ENCODE results near the gene ATAD1. TPM values are rescaled to one million over a fixed set of nuclear protein-coding genes. Genes with fewer than 3 reads are reported as not detected.

The ATAD1 gene
- polyA plus RNA-seq, 3 donors = 6.3 to 13.2 (median 10.2) TPM

DNA sequence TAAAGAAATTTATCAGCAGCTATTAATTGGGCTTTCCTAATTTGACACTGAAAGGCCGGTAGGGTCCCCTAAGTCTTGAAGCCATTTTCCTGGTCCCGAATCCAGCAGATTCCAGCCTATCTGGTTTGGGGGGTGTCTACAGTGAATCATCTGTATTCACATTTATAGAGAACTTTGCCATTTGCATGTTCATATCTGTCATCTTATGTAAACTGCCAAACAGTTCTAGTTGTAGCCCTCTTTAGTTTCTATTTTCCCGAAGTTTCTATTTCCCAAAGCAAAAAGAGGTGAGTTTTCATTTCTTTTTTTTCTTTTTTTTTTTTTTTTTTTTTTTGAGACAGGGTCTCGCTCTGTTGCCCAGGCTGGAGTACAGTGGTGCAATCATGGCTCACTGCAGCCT lies 110.8 kb downstream of the ATAD1 start:
- no peaks in the 10 kb centered on the region for H3K36me3 ChIP-seq (replicated peaks in 1 of 2; ENCODE audit: control insufficient read depth in 1 of 2, insufficient read depth in 2 of 2, low read length in 2 of 2)
- H4K20me1 ChIP-seq (ENCODE audit: insufficient read depth, low read length) = no peaks in the 10 kb centered on the region
- no peak overlapping the region for H3K4me3 Mint-ChIP-seq
- H3K4me1 Mint-ChIP-seq = no peaks in the 10 kb centered on the region
- TF ChIP-seq, protein P1, sequence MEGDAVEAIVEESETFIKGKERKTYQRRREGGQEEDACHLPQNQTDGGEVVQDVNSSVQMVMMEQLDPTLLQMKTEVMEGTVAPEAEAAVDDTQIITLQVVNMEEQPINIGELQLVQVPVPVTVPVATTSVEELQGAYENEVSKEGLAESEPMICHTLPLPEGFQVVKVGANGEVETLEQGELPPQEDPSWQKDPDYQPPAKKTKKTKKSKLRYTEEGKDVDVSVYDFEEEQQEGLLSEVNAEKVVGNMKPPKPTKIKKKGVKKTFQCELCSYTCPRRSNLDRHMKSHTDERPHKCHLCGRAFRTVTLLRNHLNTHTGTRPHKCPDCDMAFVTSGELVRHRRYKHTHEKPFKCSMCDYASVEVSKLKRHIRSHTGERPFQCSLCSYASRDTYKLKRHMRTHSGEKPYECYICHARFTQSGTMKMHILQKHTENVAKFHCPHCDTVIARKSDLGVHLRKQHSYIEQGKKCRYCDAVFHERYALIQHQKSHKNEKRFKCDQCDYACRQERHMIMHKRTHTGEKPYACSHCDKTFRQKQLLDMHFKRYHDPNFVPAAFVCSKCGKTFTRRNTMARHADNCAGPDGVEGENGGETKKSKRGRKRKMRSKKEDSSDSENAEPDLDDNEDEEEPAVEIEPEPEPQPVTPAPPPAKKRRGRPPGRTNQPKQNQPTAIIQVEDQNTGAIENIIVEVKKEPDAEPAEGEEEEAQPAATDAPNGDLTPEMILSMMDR (IDR thresholded peaks at IDR 0.05) = no peak
- no peak overlapping the region for H3K27ac ChIP-seq (ENCODE audit: low read depth in 1 of 2, low read length in 2 of 2)
- H3K27ac Mint-ChIP-seq = peak overlapping the region in 1 of 7 donors; percentile 80
- intact Hi-C loops (cut with micrococcal nuclease) = no loop called here
- no peak overlapping the region for H2AFZ ChIP-seq (ENCODE audit: insufficient read depth, low read depth, low read length, poor library complexity, severe bottlenecking)
- H3K4me1 ChIP-seq (ENCODE audit: control insufficient read depth in 1 of 2, insufficient read depth in 2 of 2, low read length in 2 of 2) = no peaks in the 10 kb centered on the region
- no peaks in the 10 kb centered on the region for H3K36me3 Mint-ChIP-seq
- no CpG with 5 or more reads among the region's 4 CpGs for WGBS (ENCODE audit: insufficient coverage)
- no peak overlapping the region for H3K4me3 ChIP-seq (replicated peaks in 1 of 3; ENCODE audit: low read depth in 2 of 3, low read length in 3 of 3)
- H3K79me2 ChIP-seq (ENCODE audit: insufficient read depth, low read length) = no peaks in the 10 kb centered on the region
- no peaks in the 10 kb centered on the region for H3K9me3 ChIP-seq (replicated peaks in 1 of 2; ENCODE audit: control insufficient read depth in 1 of 2, insufficient read depth in 1 of 2, low read length in 2 of 2)
- H3K27me3 Mint-ChIP-seq (ENCODE audit: low read depth in 3 of 3) = peaks cover 0 to 3% (median 2%) of the 10 kb centered on the region in 3 donors
- DNase-seq = no peak
- H3K4me2 ChIP-seq (replicated peaks; ENCODE audit: extremely low read depth, low read length, poor library complexity, severe bottlenecking) = no peak overlapping the region
- no peaks in the 10 kb centered on the region for H3K9me3 Mint-ChIP-seq
- no peak overlapping the region for H3K9ac ChIP-seq (ENCODE audit: insufficient read depth, low read length, poor library complexity, severe bottlenecking)
- H3K27me3 ChIP-seq (ENCODE audit: control insufficient read depth in 2 of 2, insufficient read depth in 2 of 2, low read length in 2 of 2) = no peaks in the 10 kb centered on the region

DNA sequence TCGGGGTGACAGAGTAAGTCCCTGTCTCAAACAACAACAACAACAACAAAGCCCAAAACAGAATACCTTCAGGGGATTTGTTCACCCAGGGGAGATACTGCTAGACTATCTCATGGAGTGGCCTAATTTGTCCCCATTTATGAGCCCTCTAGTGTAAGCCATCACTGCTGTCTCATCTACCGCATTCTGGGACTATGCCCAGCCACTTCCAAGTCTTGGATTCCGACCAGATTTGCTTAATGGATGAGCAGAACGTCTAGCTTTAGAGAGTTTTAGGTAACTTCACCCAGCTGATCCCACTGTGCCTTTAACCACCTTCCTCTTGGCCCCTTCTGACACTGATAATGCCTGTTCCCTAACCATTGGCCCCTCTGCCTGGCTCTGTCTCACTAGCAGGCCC lies 111.3 kb downstream of the ATAD1 start:
- Mint-ChIP-seq H3K4me1 (no peaks in the 10 kb centered on the region), H3K36me3 (no peaks in the 10 kb centered on the region), H3K9me3 (no peaks in the 10 kb centered on the region), H3K27ac (peak overlapping the region in 1 of 7 donors; percentile 37), H3K4me3 (no peak overlapping the region), H3K27me3 (ENCODE audit: low read depth in 3 of 3) (peaks cover 0 to 3% (median 2%) of the 10 kb centered on the region in 3 donors)
- Histone ChIP-seq H3K4me3 (replicated peaks in 1 of 3; ENCODE audit: low read depth in 2 of 3, low read length in 3 of 3) (no peak overlapping the region), H3K9ac (ENCODE audit: insufficient read depth, low read length, poor library complexity, severe bottlenecking) (no peak overlapping the region), H2AFZ (ENCODE audit: insufficient read depth, low read depth, low read length, poor library complexity, severe bottlenecking) (no peak overlapping the region), H4K20me1 (ENCODE audit: insufficient read depth, low read length) (no peaks in the 10 kb centered on the region), H3K36me3 (replicated peaks in 1 of 2; ENCODE audit: control insufficient read depth in 1 of 2, insufficient read depth in 2 of 2, low read length in 2 of 2) (no peaks in the 10 kb centered on the region), H3K79me2 (ENCODE audit: insufficient read depth, low read length) (no peaks in the 10 kb centered on the region), H3K4me1 (ENCODE audit: control insufficient read depth in 1 of 2, insufficient read depth in 2 of 2, low read length in 2 of 2) (no peaks in the 10 kb centered on the region), H3K27ac (ENCODE audit: low read depth in 1 of 2, low read length in 2 of 2) (no peak overlapping the region), H3K27me3 (ENCODE audit: control insufficient read depth in 2 of 2, insufficient read depth in 2 of 2, low read length in 2 of 2) (no peaks in the 10 kb centered on the region), H3K9me3 (replicated peaks in 1 of 2; ENCODE audit: control insufficient read depth in 1 of 2, insufficient read depth in 1 of 2, low read length in 2 of 2) (no peaks in the 10 kb centered on the region), H3K4me2 (replicated peaks; ENCODE audit: extremely low read depth, low read length, poor library complexity, severe bottlenecking) (no peak overlapping the region)
- no peak for DNase-seq
- intact Hi-C loops (cut with micrococcal nuclease) = no loop called here
- WGBS (ENCODE audit: insufficient coverage) = 96% methylated on average over 2 of the region's 4 CpGs
- TF ChIP-seq, protein P1 (IDR thresholded peaks at IDR 0.05) = no peak

Measured in CD14-positive monocyte (primary cell).